Kidney (tissue), 14 donors: ENCODE measurements around the gene GDAP2. TPM values are rescaled to one million over a fixed set of nuclear protein-coding genes. Genes with fewer than 3 reads are reported as not detected.

ENCODE experiments used
- DNase-seq, 5 donors: peaks; one replicate each; pipeline ENCODE4 v3.0.0-alpha.2; 2013 to 2020
- FAIRE-seq: peaks from 2 replicates; lab custom pipeline; 2012; peaks lifted over from hg19 to GRCh38; lab: Jason Lieb, UNC
- H3K27ac ChIP-seq, 2 donors: one replicate each; pipeline ENCODE4 v1.7.0; 2013; ENCODE audit warnings: low read depth in 2 of 2, low read length in 2 of 2, inconsistent platforms in 1 of 2
- H3K27me3 ChIP-seq: one replicate; pipeline ENCODE4 v1.7.1; 2013; ENCODE audit warnings: low read length, inconsistent platforms; ENCODE audit not compliant: control insufficient read depth, insufficient read depth
- H3K36me3 ChIP-seq, 3 donors: one replicate each; pipeline versions ENCODE4 v1.7.0 to v1.7.1; 2013; ENCODE audit warnings: low read length in 3 of 3, control low read depth in 1 of 3, inconsistent platforms in 1 of 3; ENCODE audit not compliant: insufficient read depth in 3 of 3, control insufficient read depth in 2 of 3
- H3K4me1 ChIP-seq, 3 donors: one replicate each; pipeline versions ENCODE4 v1.7.0 to v1.7.1; 2013; ENCODE audit warnings: low read length in 3 of 3, inconsistent platforms in 1 of 3, low read depth in 1 of 3; ENCODE audit not compliant: control insufficient read depth in 2 of 3, insufficient read depth in 2 of 3
- H3K4me3 ChIP-seq, 3 donors: one replicate each; pipeline versions ENCODE4 v1.7.0 to v1.8.1; 2013; ENCODE audit warnings: low read length in 3 of 3, control low read depth in 1 of 3, inconsistent platforms in 1 of 3
- H3K9ac ChIP-seq, 3 donors: one replicate each; pipeline versions ENCODE4 v1.7.0 to v1.7.1; 2013; ENCODE audit warnings: low read length in 3 of 3, control low read depth in 1 of 3, inconsistent platforms in 1 of 3
- H3K9me3 ChIP-seq, 3 donors: one replicate each; pipeline versions ENCODE4 v1.7.0 to v1.7.1; 2013; ENCODE audit warnings: low read length in 3 of 3, control low read depth in 1 of 3, inconsistent platforms in 1 of 3; ENCODE audit not compliant: control insufficient read depth in 2 of 3, insufficient read depth in 1 of 3
- CTCF ChIP-seq: IDR thresholded peaks from 3 replicates; pipeline ENCODE4 v1.5.1; 2012; ENCODE audit warnings: mild to moderate bottlenecking, moderate library complexity, borderline replicate concordance; ENCODE audit not compliant: insufficient read depth; ENCODE audit errors: extremely low read depth
- intact Hi-C: fragments of 100-400 bp; cut with DNase I; formaldehyde crosslinking; loops from one replicate; pipeline ENCODE4 v1.11.1; 2022
- polyA plus RNA-seq: library from polyadenylated mRNA; stranded (reverse); fragments of 350-450 nt; fragmentation: Illumina TruSeq; extraction: RNeasy Lipid Tissue Mini Kit (QIAGEN cat#74804); gene quantifications from one replicate; pipeline ENCODE4 v1.2.3, GENCODE V29; 2014; ENCODE audit warnings: low read depth, low replicate concordance; ENCODE audit not compliant: insufficient read depth
- total RNA-seq: library from RNA; stranded (reverse); fragmentation: NEBNext Ultra II Directional; extraction: Animal tissue kit (Norgen Biotek cat#: 25700); gene quantifications from one replicate; pipeline ENCODE4 v1.2.1, GENCODE V29; 2021
- donor health status: control.
- donor health status: control.
- donor health status: control.
- donor health status: control.
- donor health status: control.
- donor health status: DM: yes; HTN: yes; CAD: no.
- donor health status: Normal renal cell carcinoma (clear cell type).

Gene GDAP2
- total and polyA plus RNA-seq, 2 donors from 2014 or later = 11.3 to 31.8 TPM

DNA sequence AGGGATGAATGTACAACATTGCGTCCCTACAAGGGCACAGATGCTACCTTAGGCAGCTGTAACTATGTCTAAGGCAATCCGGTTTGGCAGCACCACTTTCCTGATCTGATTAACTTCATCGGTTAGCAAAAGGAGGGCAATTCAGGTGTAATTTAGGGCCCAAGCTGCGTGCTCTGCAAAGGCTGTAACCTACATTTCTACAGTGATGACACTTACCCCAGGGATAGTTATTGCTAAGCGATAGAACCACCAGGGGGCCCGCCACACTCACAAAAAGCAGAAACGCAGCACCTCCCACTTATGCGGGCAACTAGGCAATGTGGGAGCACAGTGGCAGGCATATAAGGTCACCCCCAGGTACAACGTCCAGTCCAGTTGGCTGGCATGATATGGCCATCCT, 113.5 kb downstream of the GDAP2 start:
- H3K27ac ChIP-seq = no peak overlapping the region
- no peaks in the 10 kb centered on the region for H3K9me3 ChIP-seq
- DNase-seq = no peak
- FAIRE-seq = no peak
- no peak overlapping the region for H3K9ac ChIP-seq
- no peaks in the 10 kb centered on the region for H3K36me3 ChIP-seq
- H3K4me1 ChIP-seq = peaks cover 0 to 5% (median 0%) of the 10 kb centered on the region in 3 donors
- no peak overlapping the region for H3K4me3 ChIP-seq
- peak; percentile 23 for TF ChIP-seq CTCF
- intact Hi-C loops = no loop called here
- no peaks in the 10 kb centered on the region for H3K27me3 ChIP-seq

DNA sequence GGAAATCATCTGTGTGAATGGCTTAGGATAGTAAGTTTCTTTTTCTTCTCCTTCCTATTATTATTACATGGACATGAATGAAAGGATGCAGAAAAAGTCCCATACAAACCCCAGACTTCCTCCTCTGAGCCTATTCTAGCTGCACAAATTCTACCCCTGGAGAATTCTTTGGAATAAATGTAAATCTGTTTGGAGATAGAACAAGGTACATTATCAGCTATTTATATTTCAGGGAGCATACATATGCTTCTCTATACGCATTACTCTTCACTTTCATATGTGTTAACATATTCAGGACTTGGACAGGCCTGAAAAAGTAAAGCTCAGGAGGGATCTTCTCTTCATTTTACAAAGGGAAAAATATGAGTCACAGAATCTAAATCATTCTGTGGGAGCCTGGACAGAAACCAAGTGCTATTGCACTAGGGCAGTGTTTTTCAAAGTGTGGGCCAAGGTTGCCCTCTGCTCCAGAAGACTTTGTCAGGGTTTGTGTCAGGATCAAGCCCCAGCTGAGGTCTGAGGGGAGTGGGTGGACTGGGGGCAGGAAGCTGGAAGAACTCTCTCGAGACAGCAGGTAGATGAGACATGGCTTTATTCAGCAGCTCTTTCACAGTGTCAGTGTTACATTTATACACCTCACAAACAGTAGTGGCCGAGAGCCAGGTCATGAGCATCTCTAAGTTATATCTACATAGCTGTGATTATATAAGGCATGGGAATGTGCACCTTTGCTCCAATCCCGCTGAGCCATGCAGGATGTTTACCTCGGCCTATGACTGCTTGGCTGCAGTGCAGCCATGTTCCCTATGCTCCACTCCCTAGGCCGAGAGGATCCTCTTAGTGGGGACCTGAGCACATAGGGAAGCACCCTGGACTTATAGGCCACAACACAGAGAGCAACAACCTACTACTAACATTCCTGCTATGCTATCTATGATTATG, 114.3 kb downstream of the GDAP2 start:
- no peak for TF ChIP-seq CTCF
- FAIRE-seq = no peak

More for the DNA sequence above, 114.3 kb downstream of the GDAP2 start:
- Histone ChIP-seq H3K9me3 (no peaks in the 10 kb centered on the region), H3K9ac (no peak overlapping the region), H3K4me1 (peaks cover 0 to 5% (median 0%) of the 10 kb centered on the region in 3 donors), H3K27ac (no peak overlapping the region), H3K27me3 (no peaks in the 10 kb centered on the region), H3K36me3 (no peaks in the 10 kb centered on the region), H3K4me3 (no peak overlapping the region)
- no peak for DNase-seq
- intact Hi-C loops = no loop called here

Other genes with a start within 250 kb of the GDAP2 start
- gene WDR3, start 118 bp upstream of the GDAP2 start, total RNA-seq = 20.9 TPM
- 3.6 TPM for gene WDR3, start 118 bp upstream of the GDAP2 start, polyA plus RNA-seq